Naive thymus-derived CD4-positive, alpha-beta T cell (primary cell): ENCODE results near the gene MTX2. TPM values are rescaled to one million over a fixed set of nuclear protein-coding genes. Genes with fewer than 3 reads are reported as not detected.

Experiments used
- ATAC-seq: fragments of 150-1000 bp; cut with Tn5 transposase; 2 replicates; pipeline ENCODE4 v1.10.0; 2021; ENCODE audit warnings: mild to moderate bottlenecking, moderate library complexity
- CTCF ChIA-PET: fragments of 350-600 bp; sonication (Branson Sonifier 250); formaldehyde crosslinking; loops from one replicate; lab custom pipeline; 2021; ENCODE audit warnings: antibody characterized with exemption; lab: Charles Lee
- POLR2A ChIA-PET: fragments of 350-600 bp; sonication (Branson Sonifier 250); formaldehyde crosslinking; loops from one replicate; lab custom pipeline; 2021; ENCODE audit warnings: antibody characterized with exemption, inconsistent platforms; lab: Charles Lee
- DNase-seq, 9 donors: peaks; one replicate each; pipeline versions ENCODE4 v3.0.0 to v3.0.0-alpha.2; 2020 to 2022; ENCODE audit warnings: mixed read lengths in 1 of 9
- H3K27ac ChIP-seq: one replicate; pipeline ENCODE4 v1.7.0; 2013; ENCODE audit warnings: mild to moderate bottlenecking, low read depth, low read length, moderate library complexity
- H3K27me3 ChIP-seq, 2 donors: one replicate each; pipeline ENCODE4 v1.7.0; 2013; ENCODE audit warnings: low read length in 2 of 2, mild to moderate bottlenecking in 2 of 2, moderate library complexity in 2 of 2; ENCODE audit not compliant: control insufficient read depth in 2 of 2, insufficient read depth in 2 of 2
- H3K36me3 ChIP-seq, 3 experiments: 1 replicate in 2 of 3; 2 replicates in 1 of 3; pipeline ENCODE4 v1.7.0; 2013; ENCODE audit warnings: low read length in 3 of 3, mild to moderate bottlenecking in 3 of 3, moderate library complexity in 1 of 3; ENCODE audit not compliant: insufficient read depth in 3 of 3, control insufficient read depth in 2 of 3
- H3K4me1 ChIP-seq, 2 donors: one replicate each; pipeline ENCODE4 v1.7.0; 2013; ENCODE audit warnings: low read length in 2 of 2, mild to moderate bottlenecking in 2 of 2, moderate library complexity in 1 of 2; ENCODE audit not compliant: control insufficient read depth in 2 of 2, insufficient read depth in 2 of 2
- H3K4me3 ChIP-seq: 2 replicates; pipeline ENCODE4 v1.7.0; 2013; ENCODE audit warnings: mild to moderate bottlenecking, low read length
- H3K9me3 ChIP-seq, 3 experiments: 1 replicate in 2 of 3; 2 replicates in 1 of 3; pipeline ENCODE4 v1.7.0; 2013; ENCODE audit warnings: low read length in 3 of 3; ENCODE audit not compliant: control insufficient read depth in 2 of 3
- H3K27ac Mint-ChIP-seq, 9 donors: one replicate each; pipeline ENCODE4 v1.8.0; 2020 to 2022; ENCODE audit warnings: mixed read lengths in 9 of 9, mild to moderate bottlenecking in 8 of 9, moderate library complexity in 5 of 9, inconsistent platforms in 2 of 9
- H3K27me3 Mint-ChIP-seq, 5 donors: one replicate each; pipeline ENCODE4 v1.8.0; 2021 to 2022; ENCODE audit warnings: mixed read lengths in 5 of 5, mild to moderate bottlenecking in 1 of 5
- H3K36me3 Mint-ChIP-seq, 5 donors: one replicate each; pipeline ENCODE4 v1.8.0; 2020 to 2022; ENCODE audit warnings: mixed read lengths in 5 of 5, mild to moderate bottlenecking in 3 of 5, inconsistent platforms in 1 of 5
- H3K4me1 Mint-ChIP-seq, 7 donors: one replicate each; pipeline ENCODE4 v1.8.0; 2020 to 2022; ENCODE audit warnings: mixed read lengths in 7 of 7, mild to moderate bottlenecking in 3 of 7, inconsistent platforms in 1 of 7
- H3K4me3 Mint-ChIP-seq, 10 donors: one replicate each; pipeline ENCODE4 v1.8.0; 2020 to 2022; ENCODE audit warnings: mild to moderate bottlenecking in 10 of 10, mixed read lengths in 10 of 10, moderate library complexity in 6 of 10, inconsistent platforms in 2 of 10
- H3K9me3 Mint-ChIP-seq, 11 donors: one replicate each; pipeline ENCODE4 v1.8.0; 2020 to 2022; ENCODE audit warnings: mixed read lengths in 11 of 11, mild to moderate bottlenecking in 4 of 11, inconsistent platforms in 1 of 11, moderate library complexity in 1 of 11
- intact Hi-C, 2 donors: fragments of 100-400 bp; cut with micrococcal nuclease; formaldehyde crosslinking; loops; one replicate each; pipeline ENCODE4 v1.15.1; 2023
- polyA plus RNA-seq, 2 donors: library from polyadenylated mRNA; unstranded; fragments of 300-500 nt; fragmentation: Illumina TruSeq; gene quantifications; one replicate each; pipeline ENCODE4 v1.2.3, GENCODE V29; 2021
- total RNA-seq, 6 experiments: library from RNA in 5 of 6; stranded (reverse) in 5 of 6; gene quantifications; 1 replicate in 5 of 6; 2 replicates in 1 of 6; pipeline ENCODE4 v1.2.3 and lab custom pipeline; 2021 to 2026

MTX2 gene
- total and polyA plus RNA-seq, 7 experiments from 2014 or later: 6.6 to 19.5 (median 9.3) TPM

DNA sequence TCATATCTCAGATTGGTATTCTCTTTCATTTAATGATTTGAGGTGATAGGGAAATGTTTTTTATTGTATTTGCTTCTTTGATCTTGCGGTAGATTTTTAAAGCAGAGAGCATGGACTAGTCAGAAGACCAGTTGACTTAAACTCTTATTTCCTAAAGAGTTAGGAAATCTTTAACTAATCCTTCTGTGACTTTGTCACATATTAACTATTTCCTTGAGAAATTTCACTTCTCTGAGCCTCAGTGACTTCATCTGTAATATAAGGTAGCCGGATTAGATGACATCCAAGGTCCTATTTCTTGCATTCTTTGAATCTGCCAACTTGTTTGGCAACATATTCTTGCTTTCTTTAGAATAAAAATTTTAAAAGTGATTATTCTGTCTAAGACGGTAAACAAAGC lies 55.6 kb downstream of the MTX2 start:
- DNase-seq: no peak
- POLR2A ChIA-PET: no interaction called here
- Mint-ChIP-seq H3K4me1 (peaks cover 0 to 6% (median 0%) of the 10 kb centered on the region in 7 donors), H3K36me3 (peaks cover 2 to 35% (median 10%) of the 10 kb centered on the region in 5 donors), H3K27me3 (no peaks in the 10 kb centered on the region), H3K4me3 (no peak overlapping the region), H3K9me3 (no peaks in the 10 kb centered on the region), H3K27ac (no peak overlapping the region)
- no peak overlapping the region for H3K27ac ChIP-seq
- CTCF ChIA-PET: no interaction called here
- no peaks in the 10 kb centered on the region for H3K9me3 ChIP-seq
- intact Hi-C loops: no loop called here
- H3K27me3 ChIP-seq: no peaks in the 10 kb centered on the region
- H3K36me3 ChIP-seq: peaks cover 0 to 4% (median 0%) of the 10 kb centered on the region in 3 experiments
- H3K4me1 ChIP-seq: no peaks in the 10 kb centered on the region
- ATAC-seq: no peak
- H3K4me3 ChIP-seq: no peak overlapping the region

DNA sequence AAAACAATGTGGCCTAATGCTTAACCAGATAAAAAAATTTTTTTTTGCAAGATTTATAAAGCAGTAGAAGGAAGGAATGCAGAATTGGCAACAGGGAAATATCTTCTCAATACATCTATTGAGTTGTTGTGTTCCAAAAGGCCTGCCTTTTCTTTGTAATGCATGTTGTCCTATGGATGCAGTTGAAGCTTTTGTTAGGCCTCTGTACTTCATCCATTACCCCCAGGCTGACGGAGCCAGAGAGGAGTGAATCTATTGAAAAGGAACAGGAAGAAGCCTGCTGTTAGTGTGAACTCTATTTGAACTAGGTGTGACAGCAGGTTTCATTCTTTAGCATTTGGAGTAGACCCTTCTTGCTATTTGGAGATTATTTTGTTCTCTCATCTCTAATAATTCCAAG lies 56.5 kb downstream of the MTX2 start:
- CTCF ChIA-PET: no interaction called here
- ATAC-seq (no peak), DNase-seq (no peak)
- Histone ChIP-seq H3K36me3 (peaks cover 0 to 5% (median 0%) of the 10 kb centered on the region in 3 experiments), H3K27ac (no peak overlapping the region), H3K4me3 (no peak overlapping the region), H3K27me3 (no peaks in the 10 kb centered on the region), H3K9me3 (no peaks in the 10 kb centered on the region), H3K4me1 (no peaks in the 10 kb centered on the region)
- intact Hi-C loops: no loop called here
- no peak overlapping the region for H3K27ac Mint-ChIP-seq
- H3K9me3 Mint-ChIP-seq: no peaks in the 10 kb centered on the region
- no peak overlapping the region for H3K4me3 Mint-ChIP-seq
- peaks cover 0 to 5% (median 0%) of the 10 kb centered on the region in 7 donors for H3K4me1 Mint-ChIP-seq
- POLR2A ChIA-PET: no interaction called here
- peaks cover 2 to 32% (median 11%) of the 10 kb centered on the region in 5 donors for H3K36me3 Mint-ChIP-seq
- no peaks in the 10 kb centered on the region for H3K27me3 Mint-ChIP-seq

DNA sequence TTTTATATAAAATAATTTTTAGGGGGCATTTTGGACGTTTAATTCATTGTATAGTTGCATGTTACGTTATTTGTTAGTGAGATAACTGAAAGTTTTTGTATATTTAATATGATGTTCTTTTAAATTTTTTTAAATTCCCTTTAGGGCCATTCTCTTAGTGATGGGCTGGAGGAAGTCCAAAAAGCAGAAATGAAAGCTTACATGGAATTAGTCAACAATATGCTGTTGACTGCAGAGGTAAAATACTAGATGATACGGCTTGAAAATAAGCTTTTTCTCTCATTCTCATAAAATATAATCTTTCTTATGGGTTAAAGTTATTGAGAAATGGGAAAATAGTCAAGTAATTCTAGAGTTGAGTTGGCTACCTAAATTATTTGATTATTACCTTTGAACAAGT lies 58.9 kb downstream of the MTX2 start:
- Mint-ChIP-seq H3K4me1 (no peaks in the 10 kb centered on the region), H3K4me3 (no peak overlapping the region), H3K27me3 (no peaks in the 10 kb centered on the region), H3K36me3 (peaks cover 0 to 39% (median 11%) of the 10 kb centered on the region in 5 donors), H3K27ac (no peak overlapping the region), H3K9me3 (no peaks in the 10 kb centered on the region)
- DNase-seq (no peak), ATAC-seq (no peak)
- intact Hi-C loops: no loop called here
- Histone ChIP-seq H3K4me3 (no peak overlapping the region), H3K27ac (no peak overlapping the region), H3K36me3 (peaks cover 0 to 5% (median 0%) of the 10 kb centered on the region in 3 experiments), H3K9me3 (no peaks in the 10 kb centered on the region), H3K27me3 (no peaks in the 10 kb centered on the region), H3K4me1 (no peaks in the 10 kb centered on the region)
- POLR2A ChIA-PET: no interaction called here
- CTCF ChIA-PET: no interaction called here

- no peak for ATAC-seq
- H3K27me3 Mint-ChIP-seq: no peaks in the 10 kb centered on the region
- H3K4me3 Mint-ChIP-seq: no peak overlapping the region
- H3K27ac Mint-ChIP-seq: no peak overlapping the region
- no peaks in the 10 kb centered on the region for H3K9me3 Mint-ChIP-seq
- H3K36me3 ChIP-seq: peaks cover 0 to 5% (median 0%) of the 10 kb centered on the region in 3 experiments
- intact Hi-C loops: no loop called here
- peaks cover 0 to 42% (median 11%) of the 10 kb centered on the region in 5 donors for H3K36me3 Mint-ChIP-seq
- H3K4me3 ChIP-seq: no peak overlapping the region
- CTCF ChIA-PET: no interaction called here
- H3K9me3 ChIP-seq: no peaks in the 10 kb centered on the region
- H3K27ac ChIP-seq: no peak overlapping the region
- H3K4me1 Mint-ChIP-seq: no peaks in the 10 kb centered on the region
- POLR2A ChIA-PET: no interaction called here
- DNase-seq: no peak
- no peaks in the 10 kb centered on the region for H3K4me1 ChIP-seq
- H3K27me3 ChIP-seq: no peaks in the 10 kb centered on the region
These were observed 61.4 kb downstream of the MTX2 start for GRCh38 chr2:176330612-176331011.

- intact Hi-C loops: no loop called here
- Histone ChIP-seq H3K27ac (no peak overlapping the region), H3K4me3 (no peak overlapping the region), H3K4me1 (no peaks in the 10 kb centered on the region), H3K36me3 (peaks cover 0 to 5% (median 0%) of the 10 kb centered on the region in 3 experiments), H3K27me3 (no peaks in the 10 kb centered on the region), H3K9me3 (no peaks in the 10 kb centered on the region)
- POLR2A ChIA-PET: no interaction called here
- Mint-ChIP-seq H3K27me3 (no peaks in the 10 kb centered on the region), H3K27ac (no peak overlapping the region), H3K4me1 (no peaks in the 10 kb centered on the region), H3K9me3 (no peaks in the 10 kb centered on the region), H3K36me3 (peaks cover 0 to 42% (median 11%) of the 10 kb centered on the region in 5 donors), H3K4me3 (no peak overlapping the region)
- CTCF ChIA-PET: no interaction called here
- ATAC-seq (no peak), DNase-seq (no peak)
These were observed 62.4 kb downstream of the MTX2 start for GRCh38 chr2:176331646-176332045.

GRCh38 chr2:176334729-176335128 lies 65.5 kb downstream of the MTX2 start:
- ChIA-PET POLR2A (no interaction called here), CTCF (no interaction called here)
- no peaks in the 10 kb centered on the region for H3K4me1 Mint-ChIP-seq
- no peak for DNase-seq
- H3K36me3 Mint-ChIP-seq: peaks cover 4 to 50% (median 19%) of the 10 kb centered on the region in 5 donors
- peaks cover 0 to 5% (median 0%) of the 10 kb centered on the region in 11 donors for H3K9me3 Mint-ChIP-seq
- ATAC-seq: no peak
- Histone ChIP-seq H3K36me3 (peaks cover 0 to 7% (median 0%) of the 10 kb centered on the region in 3 experiments), H3K27ac (no peak overlapping the region), H3K4me1 (no peaks in the 10 kb centered on the region), H3K27me3 (no peaks in the 10 kb centered on the region), H3K4me3 (no peak overlapping the region), H3K9me3 (no peaks in the 10 kb centered on the region)
- no peak overlapping the region for H3K27ac Mint-ChIP-seq
- intact Hi-C loops: no loop called here
- H3K4me3 Mint-ChIP-seq: no peak overlapping the region
- H3K27me3 Mint-ChIP-seq: no peaks in the 10 kb centered on the region

DNA sequence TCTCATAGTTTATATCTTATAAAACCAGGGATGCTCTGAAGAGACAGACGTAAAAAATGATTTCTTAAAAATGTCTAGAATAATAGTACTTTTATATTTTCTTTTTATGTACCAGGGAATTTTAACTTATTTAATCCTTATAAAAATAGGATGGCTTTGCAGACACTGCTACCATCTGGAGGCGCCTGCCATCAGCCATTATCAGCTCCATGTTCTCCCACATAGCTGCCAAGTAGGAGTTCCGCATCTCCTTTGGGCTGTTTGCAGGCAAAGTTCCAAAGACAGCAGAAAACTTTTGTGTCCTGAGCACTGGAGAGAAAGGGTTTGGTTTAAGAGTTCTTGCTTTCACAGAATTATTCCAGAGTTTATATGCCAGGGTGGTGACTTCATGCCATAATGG lies 69.2 kb downstream of the MTX2 start:
- H3K9me3 Mint-ChIP-seq: peaks cover 0 to 5% (median 0%) of the 10 kb centered on the region in 11 donors
- Histone ChIP-seq H3K27ac (no peak overlapping the region), H3K4me3 (no peak overlapping the region), H3K36me3 (peaks cover 0 to 4% (median 0%) of the 10 kb centered on the region in 3 experiments), H3K27me3 (no peaks in the 10 kb centered on the region), H3K9me3 (no peaks in the 10 kb centered on the region), H3K4me1 (no peaks in the 10 kb centered on the region)
- no peak overlapping the region for H3K4me3 Mint-ChIP-seq
- peaks cover 4 to 35% (median 15%) of the 10 kb centered on the region in 5 donors for H3K36me3 Mint-ChIP-seq
- ATAC-seq: no peak
- H3K27me3 Mint-ChIP-seq: peaks cover 0 to 2% (median 0%) of the 10 kb centered on the region in 5 donors
- intact Hi-C loops: no loop called here
- H3K4me1 Mint-ChIP-seq: no peaks in the 10 kb centered on the region
- DNase-seq: no peak
- POLR2A ChIA-PET: no interaction called here
- H3K27ac Mint-ChIP-seq: no peak overlapping the region
- CTCF ChIA-PET: no interaction called here
